ENCODE data around the gene LAGE3. TPM values are rescaled to one million over a fixed set of nuclear protein-coding genes. Genes with fewer than 3 reads are reported as not detected.

Gene LAGE3, protein sequence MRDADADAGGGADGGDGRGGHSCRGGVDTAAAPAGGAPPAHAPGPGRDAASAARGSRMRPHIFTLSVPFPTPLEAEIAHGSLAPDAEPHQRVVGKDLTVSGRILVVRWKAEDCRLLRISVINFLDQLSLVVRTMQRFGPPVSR
- polyA plus RNA-seq (2013, experiment 1 of 2) = 26.6 TPM
- polyA plus RNA-seq (2013, experiment 2 of 2) = 28.1 TPM

DNA sequence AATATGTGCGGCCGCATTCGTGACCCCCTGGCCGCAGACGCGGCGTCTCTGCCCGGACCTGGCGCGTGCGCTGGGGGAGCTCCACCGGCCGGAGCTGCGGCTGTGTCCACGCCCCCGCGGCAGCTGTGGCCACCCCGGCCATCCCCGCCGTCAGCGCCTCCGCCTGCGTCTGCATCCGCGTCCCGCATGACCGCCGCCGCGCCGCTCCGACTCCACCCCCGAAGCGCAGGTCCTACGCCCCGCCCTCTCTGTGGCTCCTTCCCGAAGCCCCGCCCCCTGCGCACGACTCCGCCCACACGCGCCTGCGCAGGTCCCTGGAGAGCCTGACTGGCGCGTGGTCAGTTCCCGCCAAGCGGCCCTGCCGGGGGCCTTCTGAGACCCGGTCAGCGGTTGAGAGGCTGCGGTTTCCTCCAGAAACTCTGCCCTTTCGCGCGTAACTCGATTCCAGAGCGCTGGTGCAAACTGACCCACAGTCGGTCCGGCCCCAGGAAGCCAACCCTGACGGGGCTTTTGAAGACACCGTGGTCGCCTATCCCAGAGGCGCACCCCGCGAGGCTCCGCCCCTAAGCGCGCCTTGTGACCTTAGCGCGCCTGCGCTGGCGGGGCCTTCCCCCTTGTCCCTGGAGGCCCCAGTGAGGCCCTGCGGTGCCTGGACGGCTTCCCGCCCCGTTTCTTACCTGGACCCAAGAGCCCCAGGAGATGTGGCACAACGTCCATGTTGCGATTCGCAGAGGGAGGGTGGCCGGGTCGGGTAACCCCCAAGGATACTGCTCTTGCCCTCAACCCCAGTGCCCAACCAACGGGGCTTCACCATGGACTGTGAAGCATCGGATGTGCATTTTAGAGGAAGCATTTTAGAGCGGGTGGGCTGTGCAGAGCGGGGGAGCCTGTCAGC lies at the start of gene LAGE3:
TSS of gene LAGE3 (minus strand) at position 554 of the 895 bp plus-strand sequence. CDS start at position 188, 366 bp downstream.
- Histone ChIP-seq H3K9ac (ENCODE audit: low read depth, low read length, poor library complexity) (no peak within 1 kb of the TSS), H3K4me2 (ENCODE audit: insufficient read depth, low read length, poor library complexity, severe bottlenecking) (peak within 1 kb of the TSS; percentile 54), H3K36me3 (replicated peaks in 1 of 2; ENCODE audit: control insufficient read depth in 2 of 2, insufficient read depth in 2 of 2, low read length in 2 of 2) (peaks cover 1 to 2% of the 10 kb centered on the region in 2 donors), H2BK120ac (ENCODE audit: low read depth, low read length) (no peak within 1 kb of the TSS), H3K4ac (ENCODE audit: low read length) (no peak within 1 kb of the TSS), H2BK12ac (ENCODE audit: low read length) (no peak within 1 kb of the TSS), H2AK5ac (ENCODE audit: low read depth, low read length) (no peak within 1 kb of the TSS), H3K27ac (replicated peaks; ENCODE audit: low read length) (no peak within 1 kb of the TSS), H3K4me1 (ENCODE audit: control insufficient read depth in 2 of 2, insufficient read depth in 1 of 2, low read depth in 1 of 2, low read length in 2 of 2) (peaks cover 2 to 6% of the 10 kb centered on the region in 2 donors), H3K27me3 (ENCODE audit: control insufficient read depth in 3 of 3, insufficient read depth in 3 of 3, low read depth in 1 of 3, low read length in 3 of 3) (peaks cover 0 to 16% (median 0%) of the 10 kb centered on the region in 3 experiments), H2BK15ac (ENCODE audit: low read length) (no peak within 1 kb of the TSS), H4K91ac (ENCODE audit: low read depth, low read length, poor library complexity) (no peak within 1 kb of the TSS), H3K4me3 (ENCODE audit: low read length in 2 of 2) (peak within 1 kb of the TSS; percentile 54 to 83), H3K14ac (ENCODE audit: low read length) (no peak within 1 kb of the TSS), H3K18ac (ENCODE audit: low read length) (peak within 1 kb of the TSS; percentile 64), H3K9me3 (replicated peaks in 1 of 2; ENCODE audit: control insufficient read depth in 2 of 2, insufficient read depth in 1 of 2, low read depth in 1 of 2, low read length in 2 of 2) (peaks cover 0 to 2% of the 10 kb centered on the region in 2 donors), H3K23ac (ENCODE audit: low read depth, low read length, poor library complexity) (peak within 1 kb of the TSS; percentile 65), H4K8ac (ENCODE audit: low read depth, low read length) (no peak within 1 kb of the TSS), H2BK5ac (ENCODE audit: low read length) (no peak within 1 kb of the TSS), H2AFZ (ENCODE audit: low read length) (peak within 1 kb of the TSS; percentile 87), H3K79me1 (ENCODE audit: low read depth, low read length) (peaks cover 2% of the 10 kb centered on the region)
- WGBS, 2 donors (ENCODE audit: extremely low coverage in 2 of 2, insufficient read length in 2 of 2, insufficient replicate concordance in 1 of 2) = no CpG with 5 or more reads among the region's 85 CpGs
- peak; percentile 78 for DNase-seq (ENCODE audit: low spot score)

DNA sequence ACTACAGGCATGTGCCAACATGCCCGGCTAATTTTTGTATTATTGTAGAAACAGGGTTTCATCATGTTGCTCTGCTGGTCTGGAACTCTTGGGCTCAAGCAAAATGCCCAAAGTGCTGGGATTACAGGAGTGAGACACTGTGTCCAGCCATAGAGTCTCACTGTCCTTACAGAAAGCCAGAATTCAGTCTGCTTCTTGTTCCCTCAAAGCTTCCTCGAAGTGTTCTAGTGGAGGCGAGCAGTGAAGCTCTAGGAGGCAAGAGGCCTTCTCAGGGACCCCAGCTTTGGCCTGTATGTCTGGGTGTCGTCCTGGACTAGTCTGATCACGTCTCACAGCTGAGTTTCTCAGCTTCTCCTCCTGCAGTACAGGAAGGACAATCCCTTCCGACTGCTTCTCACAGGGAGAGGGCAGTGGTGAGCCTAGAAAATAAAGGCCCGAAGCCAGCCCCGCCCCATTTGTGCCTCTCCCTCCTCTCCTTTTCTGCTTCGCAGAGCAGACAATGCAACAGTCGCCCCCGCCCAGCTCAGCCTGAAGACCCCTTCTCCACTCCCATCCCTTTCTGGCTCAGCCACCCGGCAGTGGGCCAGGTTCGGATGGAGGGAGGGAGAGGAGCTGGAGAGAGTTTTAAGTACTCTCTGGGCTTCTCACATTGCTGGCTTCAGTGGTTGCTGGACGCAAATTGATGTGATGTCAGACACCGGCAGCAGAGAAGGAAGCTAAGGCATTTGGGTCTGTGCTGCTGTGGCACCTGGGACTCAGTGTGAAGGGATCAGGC lies 48.0 kb upstream of the LAGE3 start:
- WGBS, 2 donors (ENCODE audit: extremely low coverage in 2 of 2, insufficient read length in 2 of 2, insufficient replicate concordance in 1 of 2) = no CpG with 5 or more reads among the region's 15 CpGs
- Histone ChIP-seq H2AFZ (ENCODE audit: low read length) (peak overlapping the region; percentile 73), H3K9me3 (replicated peaks in 1 of 2; ENCODE audit: control insufficient read depth in 2 of 2, insufficient read depth in 1 of 2, low read depth in 1 of 2, low read length in 2 of 2) (no peaks in the 10 kb centered on the region), H3K18ac (ENCODE audit: low read length) (peak overlapping the region; percentile 71), H2BK12ac (ENCODE audit: low read length) (no peak overlapping the region), H3K23ac (ENCODE audit: low read depth, low read length, poor library complexity) (no peak overlapping the region), H3K27me3 (ENCODE audit: control insufficient read depth in 3 of 3, insufficient read depth in 3 of 3, low read depth in 1 of 3, low read length in 3 of 3) (no peaks in the 10 kb centered on the region), H3K4ac (ENCODE audit: low read length) (no peak overlapping the region), H3K79me1 (ENCODE audit: low read depth, low read length) (no peaks in the 10 kb centered on the region), H3K4me2 (ENCODE audit: insufficient read depth, low read length, poor library complexity, severe bottlenecking) (peak overlapping the region; percentile 43), H2BK120ac (ENCODE audit: low read depth, low read length) (no peak overlapping the region), H2BK5ac (ENCODE audit: low read length) (no peak overlapping the region), H3K36me3 (replicated peaks in 1 of 2; ENCODE audit: control insufficient read depth in 2 of 2, insufficient read depth in 2 of 2, low read length in 2 of 2) (peaks cover 0 to 8% of the 10 kb centered on the region in 2 donors), H3K4me3 (ENCODE audit: low read length in 2 of 2) (no peak overlapping the region), H4K8ac (ENCODE audit: low read depth, low read length) (no peak overlapping the region), H3K4me1 (ENCODE audit: control insufficient read depth in 2 of 2, insufficient read depth in 1 of 2, low read depth in 1 of 2, low read length in 2 of 2) (peaks cover 3 to 7% of the 10 kb centered on the region in 2 donors), H3K9ac (ENCODE audit: low read depth, low read length, poor library complexity) (peak overlapping the region; percentile 63), H3K27ac (replicated peaks; ENCODE audit: low read length) (peak overlapping the region; percentile 60), H2AK5ac (ENCODE audit: low read depth, low read length) (no peak overlapping the region), H2BK15ac (ENCODE audit: low read length) (no peak overlapping the region), H3K14ac (ENCODE audit: low read length) (no peak overlapping the region), H4K91ac (ENCODE audit: low read depth, low read length, poor library complexity) (no peak overlapping the region)
- DNase-seq (ENCODE audit: low spot score) = peak; percentile 50

DNA sequence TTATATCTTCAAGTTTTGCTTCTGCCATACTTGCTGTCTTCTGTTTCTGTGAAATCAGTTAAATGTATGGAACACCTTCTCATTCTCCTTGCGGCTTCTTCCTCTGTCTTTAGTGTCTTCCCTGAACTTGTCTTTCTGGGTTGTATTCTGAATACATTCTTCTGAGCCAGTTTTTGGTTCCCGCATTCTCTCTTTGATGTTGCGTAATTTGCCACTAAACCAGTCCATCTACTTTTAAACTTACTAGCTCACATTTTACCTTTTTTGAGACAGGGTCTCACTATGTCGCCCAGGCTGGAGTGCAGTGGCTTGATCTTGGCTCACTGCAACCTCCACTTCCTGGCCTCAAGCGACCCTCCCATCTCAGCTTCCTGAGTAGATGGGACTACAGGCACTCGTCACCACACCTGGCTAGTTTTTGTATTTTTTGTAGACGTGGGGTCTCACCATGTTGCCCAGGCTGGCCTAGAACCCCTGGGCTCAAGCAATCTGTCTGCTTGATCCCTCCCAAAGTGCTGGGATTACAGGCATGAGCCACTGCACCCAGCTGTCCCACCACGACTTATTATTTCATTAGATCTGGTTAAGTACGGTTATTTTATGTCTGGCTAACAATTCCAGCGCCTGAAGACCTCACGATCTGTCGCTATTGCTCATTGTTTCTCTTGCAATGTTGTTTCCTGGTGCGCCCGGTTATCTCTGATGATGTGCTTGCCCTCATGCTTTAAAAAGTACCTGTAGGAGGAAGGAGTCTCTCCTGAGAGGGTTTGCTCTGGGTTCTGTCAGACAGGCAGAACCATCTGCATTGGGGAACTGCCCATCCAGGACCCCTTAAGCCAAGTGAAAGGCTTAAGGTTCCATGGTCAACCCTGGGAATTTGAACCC lies 46.8 kb upstream of the LAGE3 start:
- H2AK5ac ChIP-seq (ENCODE audit: low read depth, low read length) = no peak overlapping the region
- H3K18ac ChIP-seq (ENCODE audit: low read length) = no peak overlapping the region
- H2AFZ ChIP-seq (ENCODE audit: low read length) = no peak overlapping the region
- H4K91ac ChIP-seq (ENCODE audit: low read depth, low read length, poor library complexity) = no peak overlapping the region
- peaks cover 0 to 2% of the 10 kb centered on the region in 2 donors for H3K36me3 ChIP-seq (replicated peaks in 1 of 2; ENCODE audit: control insufficient read depth in 2 of 2, insufficient read depth in 2 of 2, low read length in 2 of 2)
- no peak overlapping the region for H4K8ac ChIP-seq (ENCODE audit: low read depth, low read length)
- no peak overlapping the region for H2BK5ac ChIP-seq (ENCODE audit: low read length)
- no peaks in the 10 kb centered on the region for H3K9me3 ChIP-seq (replicated peaks in 1 of 2; ENCODE audit: control insufficient read depth in 2 of 2, insufficient read depth in 1 of 2, low read depth in 1 of 2, low read length in 2 of 2)
- no CpG with 5 or more reads among the region's 14 CpGs for WGBS, 2 donors (ENCODE audit: extremely low coverage in 2 of 2, insufficient read length in 2 of 2, insufficient replicate concordance in 1 of 2)
- no peak overlapping the region for H3K14ac ChIP-seq (ENCODE audit: low read length)
- H3K27ac ChIP-seq (replicated peaks; ENCODE audit: low read length) = no peak overlapping the region
- no peak overlapping the region for H2BK12ac ChIP-seq (ENCODE audit: low read length)
- H3K23ac ChIP-seq (ENCODE audit: low read depth, low read length, poor library complexity) = no peak overlapping the region
- H3K27me3 ChIP-seq (ENCODE audit: control insufficient read depth in 3 of 3, insufficient read depth in 3 of 3, low read depth in 1 of 3, low read length in 3 of 3) = no peaks in the 10 kb centered on the region
- DNase-seq (ENCODE audit: low spot score) = no peak
- H3K4me3 ChIP-seq (ENCODE audit: low read length in 2 of 2) = no peak overlapping the region
- H3K79me1 ChIP-seq (ENCODE audit: low read depth, low read length) = no peaks in the 10 kb centered on the region
- H3K4me1 ChIP-seq (ENCODE audit: control insufficient read depth in 2 of 2, insufficient read depth in 1 of 2, low read depth in 1 of 2, low read length in 2 of 2) = peaks cover 3 to 7% of the 10 kb centered on the region in 2 donors
- H2BK120ac ChIP-seq (ENCODE audit: low read depth, low read length) = no peak overlapping the region
- no peak overlapping the region for H3K4ac ChIP-seq (ENCODE audit: low read length)
- H3K9ac ChIP-seq (ENCODE audit: low read depth, low read length, poor library complexity) = no peak overlapping the region
- H2BK15ac ChIP-seq (ENCODE audit: low read length) = no peak overlapping the region
- no peak overlapping the region for H3K4me2 ChIP-seq (ENCODE audit: insufficient read depth, low read length, poor library complexity, severe bottlenecking)
